BE2C (cell line): ENCODE measurements around the gene CSTA.

Experiments
- DNase-seq: peaks from one replicate; pipeline ENCODE4 v3.0.0-alpha.2; 2020
- H3K27me3 ChIP-seq: fragments of 250-450 bp; sonication (Bioruptor Pico); 2 replicates; pipeline ENCODE4 v1.5.1; 2020; ENCODE audit warnings: mild to moderate bottlenecking
- H3K36me3 ChIP-seq: fragments of 250-450 bp; sonication (Bioruptor Pico); 2 replicates; pipeline ENCODE4 v1.5.1; 2020; ENCODE audit warnings: mild to moderate bottlenecking
- H3K4me1 ChIP-seq: fragments of 250-450 bp; sonication (Bioruptor Pico); 2 replicates; pipeline ENCODE4 v1.5.1; 2020
- H3K4me3 ChIP-seq: 2 replicates; pipeline ENCODE4 v1.5.1; 2011; ENCODE audit warnings: low read depth, low read length
- H3K9me3 ChIP-seq: fragments of 250-450 bp; sonication (Bioruptor Pico); 2 replicates; pipeline ENCODE4 v1.5.1; 2020
- TF ChIP-seq, protein P1 (sequence below): IDR thresholded peaks from 2 replicates; pipeline ENCODE4 v1.5.1; 2012; ENCODE audit warnings: mild to moderate bottlenecking, low read depth, low read length

The CSTA gene

DNA sequence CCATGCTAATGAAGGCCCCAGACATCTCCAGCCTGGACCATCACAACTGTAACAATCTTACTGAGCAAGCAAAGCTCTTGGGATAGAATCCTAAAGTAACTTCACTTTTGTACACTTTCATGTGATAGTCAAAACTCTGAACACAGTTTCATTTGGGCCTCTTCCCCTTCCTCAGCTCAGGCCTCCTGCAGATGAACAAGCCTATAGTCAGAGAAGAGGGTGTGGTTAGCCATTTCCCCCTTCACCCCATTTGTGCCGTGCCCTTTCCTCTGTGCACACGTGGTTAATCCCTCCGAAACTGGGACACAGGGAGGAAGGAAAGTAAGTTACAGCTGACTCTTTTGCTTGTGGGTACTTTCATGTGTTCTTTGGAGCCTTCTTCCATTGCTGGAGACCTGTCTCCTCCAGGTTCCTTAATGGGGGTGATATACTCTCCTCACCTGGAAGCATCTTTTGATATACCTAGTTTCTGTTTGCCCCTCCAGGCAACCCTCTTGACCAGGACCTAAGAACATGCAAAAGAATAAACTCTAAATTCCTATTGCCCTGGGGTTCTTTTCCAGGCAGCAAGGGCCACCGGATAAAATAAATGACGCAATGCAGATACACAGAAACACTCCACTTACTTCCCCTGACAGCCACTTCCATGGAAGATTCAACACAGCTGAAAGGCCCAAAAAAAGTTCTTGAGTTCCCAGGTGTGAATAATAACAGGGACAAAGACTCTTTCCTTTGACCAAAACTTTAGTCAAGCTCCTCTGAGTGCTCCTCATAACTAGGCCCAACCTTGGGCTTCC lies 29.6 kb upstream of the CSTA start:
- Histone ChIP-seq H3K4me3 (no peak overlapping the region), H3K9me3 (no peaks in the 10 kb centered on the region), H3K4me1 (no peaks in the 10 kb centered on the region), H3K27me3 (no peaks in the 10 kb centered on the region), H3K36me3 (no peaks in the 10 kb centered on the region)
- TF ChIP-seq, protein P1, sequence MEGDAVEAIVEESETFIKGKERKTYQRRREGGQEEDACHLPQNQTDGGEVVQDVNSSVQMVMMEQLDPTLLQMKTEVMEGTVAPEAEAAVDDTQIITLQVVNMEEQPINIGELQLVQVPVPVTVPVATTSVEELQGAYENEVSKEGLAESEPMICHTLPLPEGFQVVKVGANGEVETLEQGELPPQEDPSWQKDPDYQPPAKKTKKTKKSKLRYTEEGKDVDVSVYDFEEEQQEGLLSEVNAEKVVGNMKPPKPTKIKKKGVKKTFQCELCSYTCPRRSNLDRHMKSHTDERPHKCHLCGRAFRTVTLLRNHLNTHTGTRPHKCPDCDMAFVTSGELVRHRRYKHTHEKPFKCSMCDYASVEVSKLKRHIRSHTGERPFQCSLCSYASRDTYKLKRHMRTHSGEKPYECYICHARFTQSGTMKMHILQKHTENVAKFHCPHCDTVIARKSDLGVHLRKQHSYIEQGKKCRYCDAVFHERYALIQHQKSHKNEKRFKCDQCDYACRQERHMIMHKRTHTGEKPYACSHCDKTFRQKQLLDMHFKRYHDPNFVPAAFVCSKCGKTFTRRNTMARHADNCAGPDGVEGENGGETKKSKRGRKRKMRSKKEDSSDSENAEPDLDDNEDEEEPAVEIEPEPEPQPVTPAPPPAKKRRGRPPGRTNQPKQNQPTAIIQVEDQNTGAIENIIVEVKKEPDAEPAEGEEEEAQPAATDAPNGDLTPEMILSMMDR: no peak
- DNase-seq: no peak

DNA sequence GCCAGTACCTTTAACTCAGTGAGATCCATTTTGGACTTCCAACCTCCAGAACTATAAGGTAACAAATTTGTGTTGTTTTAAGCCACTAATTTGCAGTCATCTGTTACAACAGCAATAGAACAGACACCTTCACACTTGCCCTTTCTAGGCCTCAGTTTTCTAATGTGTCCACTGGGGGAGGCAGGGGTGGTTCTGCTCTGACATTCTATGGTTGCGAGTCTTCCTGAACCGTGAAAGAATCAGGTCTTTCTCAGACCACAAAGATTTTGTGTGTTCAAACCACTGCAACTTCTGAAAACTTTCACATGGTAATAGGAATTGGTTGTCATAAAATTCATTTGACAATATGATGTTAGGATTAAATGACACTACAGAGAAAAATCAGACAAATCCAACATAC lies 26.8 kb upstream of the CSTA start:
- no peaks in the 10 kb centered on the region for H3K27me3 ChIP-seq
- no peak overlapping the region for H3K4me3 ChIP-seq
- DNase-seq: no peak
- no peaks in the 10 kb centered on the region for H3K4me1 ChIP-seq
- TF ChIP-seq, protein P1: no peak
- no peaks in the 10 kb centered on the region for H3K36me3 ChIP-seq
- H3K9me3 ChIP-seq: no peaks in the 10 kb centered on the region

GRCh38 chr3:122299215-122299614 lies 25.8 kb upstream of the CSTA start:
- Histone ChIP-seq H3K9me3 (no peaks in the 10 kb centered on the region), H3K27me3 (no peaks in the 10 kb centered on the region), H3K4me1 (no peaks in the 10 kb centered on the region), H3K4me3 (no peak overlapping the region), H3K36me3 (no peaks in the 10 kb centered on the region)
- no peak for DNase-seq
- TF ChIP-seq, protein P1: no peak

DNA sequence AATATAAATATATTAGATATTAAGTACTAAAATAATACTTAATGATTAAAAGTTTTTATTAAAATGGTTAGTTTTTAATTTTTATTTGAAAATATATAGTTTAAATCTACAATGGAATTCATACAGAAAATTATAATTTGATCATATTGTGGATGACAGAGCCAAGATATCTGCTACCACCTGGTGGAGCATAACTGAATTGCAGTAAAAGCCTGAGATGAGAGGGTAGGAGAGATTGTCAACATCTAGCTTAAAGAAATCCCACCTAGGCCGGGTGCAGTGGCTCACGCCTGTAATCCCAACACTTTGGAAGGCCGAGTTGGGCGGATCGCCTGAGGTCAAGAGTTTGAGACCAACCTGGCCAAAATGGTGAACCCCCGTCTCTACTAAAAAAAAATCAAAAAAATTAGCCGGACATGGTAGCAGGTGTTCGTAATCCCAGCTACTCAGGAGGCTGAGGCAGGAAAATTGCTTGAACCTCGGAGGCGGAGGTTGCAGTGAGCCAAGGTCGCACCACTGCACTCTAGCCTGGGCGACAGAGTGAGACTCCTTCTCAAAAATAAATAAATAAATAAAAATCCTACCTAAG lies 25.1 kb upstream of the CSTA start:
- H3K9me3 ChIP-seq: no peaks in the 10 kb centered on the region
- H3K36me3 ChIP-seq: no peaks in the 10 kb centered on the region
- H3K4me3 ChIP-seq: no peak overlapping the region
- TF ChIP-seq, protein P1: peak; percentile 82
- no peaks in the 10 kb centered on the region for H3K27me3 ChIP-seq
- DNase-seq: peak; percentile 35
- H3K4me1 ChIP-seq: no peaks in the 10 kb centered on the region

DNA sequence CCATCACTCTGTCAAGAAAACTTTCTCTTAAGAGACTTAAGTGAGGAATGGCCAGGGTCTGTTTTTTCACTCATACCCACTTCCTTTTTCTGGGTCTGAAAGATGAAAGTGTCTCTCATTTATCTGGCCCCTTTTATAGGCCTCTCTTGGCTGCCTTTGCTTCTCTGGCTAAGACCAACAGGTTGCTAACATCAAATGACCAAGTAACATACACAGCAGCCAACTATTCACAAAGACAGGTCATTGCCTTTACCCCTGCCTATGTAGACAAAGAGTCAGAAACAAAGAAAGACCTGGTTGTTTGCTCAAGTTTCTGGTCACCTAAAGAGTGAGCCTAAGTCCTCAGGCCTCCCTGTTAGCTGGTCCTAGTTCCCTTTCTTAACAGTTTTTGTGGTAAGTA lies 24.0 kb upstream of the CSTA start:
- no peak for DNase-seq
- Histone ChIP-seq H3K4me1 (no peaks in the 10 kb centered on the region), H3K36me3 (no peaks in the 10 kb centered on the region), H3K4me3 (no peak overlapping the region), H3K9me3 (no peaks in the 10 kb centered on the region), H3K27me3 (no peaks in the 10 kb centered on the region)
- TF ChIP-seq, protein P1: no peak
